B cell (primary cell): ENCODE data around the gene IRAK1. TPM values are rescaled to one million over a fixed set of nuclear protein-coding genes. Genes with fewer than 3 reads are reported as not detected.

Experiments
- ATAC-seq: fragments of 200-7000 bp; cut with Tn5 transposase; one replicate; pipeline ENCODE4 v1.10.0; 2021; ENCODE audit warnings: low read depth, mild to moderate bottlenecking, moderate number of reproducible peaks, moderate library complexity
- CTCF ChIA-PET: fragments of 350-600 bp; sonication (Branson Sonifier 250); formaldehyde crosslinking; loops from one replicate; lab custom pipeline; 2021; ENCODE audit warnings: antibody characterized with exemption, inconsistent platforms; lab: Charles Lee
- POLR2A ChIA-PET: fragments of 350-600 bp; sonication (Branson Sonifier 250); formaldehyde crosslinking; loops from one replicate; lab custom pipeline; 2021; ENCODE audit warnings: antibody characterized with exemption; lab: Charles Lee
- DNase-seq: peaks from one replicate; pipeline ENCODE4 v3.0.0; 2013
- H2AFZ ChIP-seq: 2 replicates; pipeline ENCODE4 v1.6.1; 2012; ENCODE audit warnings: mild to moderate bottlenecking, low read depth, low read length; ENCODE audit not compliant: insufficient read depth, poor library complexity, severe bottlenecking
- H3K27ac ChIP-seq, 2 donors: 1 replicate in 1 of 2; 2 replicates in 1 of 2; pipeline ENCODE4 v1.5.1; 2012 to 2013; ENCODE audit warnings: low read length in 2 of 2, mild to moderate bottlenecking in 2 of 2, moderate library complexity in 1 of 2
- H3K27me3 ChIP-seq, 4 experiments: fragments of 200-600 bp in 1 of 4; sonication (generic) in 1 of 4; replicated peaks in 1 of 4; 1 replicate in 2 of 4; 2 replicates in 2 of 4; pipeline versions ENCODE4 v1.6.1 to v1.7.0; 2013 to 2016; ENCODE audit warnings: low read length in 3 of 4, mild to moderate bottlenecking in 2 of 4, mixed read lengths in 1 of 4, moderate library complexity in 1 of 4; ENCODE audit not compliant: insufficient read depth in 4 of 4, control insufficient read depth in 3 of 4; ENCODE audit errors: control extremely low read depth in 1 of 4
- H3K36me3 ChIP-seq, 2 experiments: replicated peaks in 1 of 2; 1 replicate in 1 of 2; 2 replicates in 1 of 2; pipeline versions ENCODE4 v1.6.1 to v1.7.1; 2013; ENCODE audit warnings: low read length in 1 of 2; ENCODE audit not compliant: insufficient read depth in 2 of 2, control insufficient read depth in 1 of 2; ENCODE audit errors: control extremely low read depth in 1 of 2, extremely low read depth in 1 of 2
- H3K4me1 ChIP-seq, 2 donors: fragments of 200-600 bp in 1 of 2; sonication (generic) in 1 of 2; 1 replicate in 1 of 2; 2 replicates in 1 of 2; pipeline versions ENCODE4 v1.5.1 to v1.6.1; 2013 to 2017; ENCODE audit warnings: low read length in 2 of 2; ENCODE audit not compliant: control insufficient read depth in 2 of 2, insufficient read depth in 2 of 2
- H3K4me2 ChIP-seq: replicated peaks from 2 replicates; pipeline ENCODE3; 2012; ENCODE audit warnings: mild to moderate bottlenecking, low read depth, low read length; ENCODE audit not compliant: poor library complexity, severe bottlenecking
- H3K4me3 ChIP-seq, 5 experiments: fragments of 200-600 bp in 1 of 5; sonication (generic) in 1 of 5; 1 replicate in 3 of 5; 2 replicates in 2 of 5; pipeline versions ENCODE4 v1.5.1 to v1.7.0; 2011 to 2016; ENCODE audit warnings: low read length in 4 of 5, mild to moderate bottlenecking in 4 of 5, low read depth in 2 of 5, control low read depth in 1 of 5, moderate library complexity in 1 of 5; ENCODE audit not compliant: insufficient read depth in 1 of 5; ENCODE audit errors: control extremely low read depth in 1 of 5, extremely low read depth in 1 of 5
- H3K79me2 ChIP-seq: fragments of 200-600 bp; sonication (generic); one replicate; pipeline ENCODE4 v1.6.0; 2016; ENCODE audit warnings: low read length; ENCODE audit not compliant: control insufficient read depth, insufficient read depth
- H3K9ac ChIP-seq: fragments of 200-600 bp; sonication (generic); 2 replicates; pipeline ENCODE4 v1.6.1; 2017; ENCODE audit warnings: mild to moderate bottlenecking, low read length, moderate library complexity
- H3K9me3 ChIP-seq, 3 donors: one replicate each; pipeline versions ENCODE4 v1.6.1 to v1.7.1; 2013; ENCODE audit warnings: low read length in 2 of 3; ENCODE audit not compliant: control insufficient read depth in 2 of 3, insufficient read depth in 1 of 3; ENCODE audit errors: control extremely low read depth in 1 of 3
- H4K20me1 ChIP-seq: 2 replicates; pipeline ENCODE4 v1.6.0; 2012; ENCODE audit warnings: mild to moderate bottlenecking, low read length; ENCODE audit not compliant: insufficient read depth, control insufficient read depth, poor library complexity, severe bottlenecking
- H3K27ac Mint-ChIP-seq: one replicate; pipeline ENCODE4 v1.8.0; 2021; ENCODE audit warnings: mixed read lengths
- H3K27me3 Mint-ChIP-seq: one replicate; pipeline ENCODE4 v1.8.0; 2021; ENCODE audit warnings: mixed read lengths
- H3K4me1 Mint-ChIP-seq: one replicate; pipeline ENCODE4 v1.8.0; 2021; ENCODE audit warnings: mixed read lengths
- H3K4me3 Mint-ChIP-seq: one replicate; pipeline ENCODE4 v1.8.0; 2021; ENCODE audit warnings: mixed read lengths
- H3K9me3 Mint-ChIP-seq: one replicate; pipeline ENCODE4 v1.8.0; 2022; ENCODE audit warnings: mixed read lengths; ENCODE audit not compliant: insufficient read depth
- CTCF ChIP-seq: fragments of 200-600 bp; IDR thresholded peaks from one replicate; pipeline ENCODE4 v1.8.0; 2022; ENCODE audit warnings: antibody characterized with exemption, mild to moderate bottlenecking
- EZH2 ChIP-seq: IDR thresholded peaks from 2 replicates; pipeline ENCODE4 v1.6.1; 2012; ENCODE audit warnings: borderline replicate concordance, low read depth, mild to moderate bottlenecking, moderate library complexity, low read length; ENCODE audit not compliant: insufficient read depth, poor library complexity, severe bottlenecking
- WGBS: methylation state at CpG from one replicate; pipeline ENCODE4 v1.1.5; 2013; ENCODE audit warnings: missing lambda C conversion rate; ENCODE audit not compliant: insufficient coverage; 5-methylcytosine and 5-hydroxymethylcytosine counted together
- intact Hi-C: fragments of 100-400 bp; cut with micrococcal nuclease; formaldehyde crosslinking; loops from one replicate; pipeline ENCODE4 v1.10.0; 2022
- polyA plus RNA-seq: library from polyadenylated mRNA; depleted of rRNA; stranded (reverse); fragments of >200 nt; gene quantifications from 2 replicates; pipeline ENCODE4 v1.2.3, GENCODE V29; 2012
- total RNA-seq, 2 donors: library from RNA; stranded (reverse); fragments of 120-200 nt in 1 of 2; gene quantifications; 1 replicate in 1 of 2; 2 replicates in 1 of 2; pipeline versions ENCODE4 v1.2.3 to v1.2.4, GENCODE V29; 2013 to 2022

IRAK1 gene
- total and polyA plus RNA-seq, 2 donors (not counting 1 experiment from before 2014, with no cell fraction given) = 112 to 118 TPM

- Histone ChIP-seq H3K36me3 (peaks cover 0 to 10% of the 10 kb centered on the region in 2 experiments), H3K79me2 (peaks cover 71% of the 10 kb centered on the region), H3K27me3 (no peaks in the 10 kb centered on the region), H4K20me1 (peaks cover 56% of the 10 kb centered on the region), H3K4me1 (peaks cover 49 to 60% of the 10 kb centered on the region in 2 donors), H3K4me3 (peak overlapping the region in 4 of 5 experiments; percentile 97 to 99 (median 97)), H3K9me3 (no peaks in the 10 kb centered on the region), H3K4me2 (peak overlapping the region; percentile 70), H3K27ac (peak overlapping the region; percentile 46 to 49), H2AFZ (no peak overlapping the region), H3K9ac (peak overlapping the region; percentile 100)
- no peaks in the 10 kb centered on the region for H3K9me3 Mint-ChIP-seq
- no peaks in the 10 kb centered on the region for H3K27me3 Mint-ChIP-seq
- H3K4me1 Mint-ChIP-seq = peaks cover 46% of the 10 kb centered on the region
- ATAC-seq = no peak
- DNase-seq = peak; percentile 66
- ChIA-PET POLR2A (interaction anchor here (1.1 to 1.6 kb wide), 4 partner anchors 13 to 402 kb away, joined by 3 to 7 read pairs (median 5); no protein-coding TSS in a partner anchor), CTCF (interaction anchor here (0.7 to 4.0 kb wide), 13 partner anchors 13 to 558 kb away, joined by 3 to 27 read pairs (median 4); partner anchors contain the start of genes ARHGAP4 and IRAK1)
- 0% methylated on average over 7 of the region's 12 CpGs for WGBS
- TF ChIP-seq EZH2 (no peak), CTCF (no peak)
- peak overlapping the region; percentile 87 for H3K4me3 Mint-ChIP-seq
- H3K27ac Mint-ChIP-seq = peak overlapping the region; percentile 87
- intact Hi-C loops = loop anchor here (10.0 kb wide), 1 partner anchor 1024 kb away; no protein-coding TSS in a partner anchor
These were observed 51.0 kb downstream of the IRAK1 start for GRCh38 chrX:153968754-153969124.

- peak overlapping the region; percentile 3 to 46 for H3K27ac ChIP-seq
- DNase-seq (peak; percentile 10), ATAC-seq (no peak)
- 28% methylated on average over 3 of the region's 9 CpGs for WGBS
- peak overlapping the region; percentile 92 for H3K27ac Mint-ChIP-seq
- H3K9me3 Mint-ChIP-seq = no peaks in the 10 kb centered on the region
- peaks cover 0 to 15% of the 10 kb centered on the region in 2 experiments for H3K36me3 ChIP-seq
- peaks cover 41% of the 10 kb centered on the region for H3K4me1 Mint-ChIP-seq
- H4K20me1 ChIP-seq = peaks cover 60% of the 10 kb centered on the region
- TF ChIP-seq EZH2 = no peak
- no peak for TF ChIP-seq CTCF
- no peaks in the 10 kb centered on the region for H3K27me3 ChIP-seq
- no peaks in the 10 kb centered on the region for H3K27me3 Mint-ChIP-seq
- H3K79me2 ChIP-seq = peaks cover 73% of the 10 kb centered on the region
- H3K9ac ChIP-seq = peak overlapping the region; percentile 100
- no peaks in the 10 kb centered on the region for H3K9me3 ChIP-seq
- peak overlapping the region; percentile 70 for H3K4me2 ChIP-seq
- peak overlapping the region in 3 of 5 experiments; percentile 38 to 99 (median 97) for H3K4me3 ChIP-seq
- ChIA-PET POLR2A (interaction anchor here (1.1 to 1.6 kb wide), 4 partner anchors 13 to 403 kb away, joined by 3 to 7 read pairs (median 5); no protein-coding TSS in a partner anchor), CTCF (interaction anchor here (0.9 to 4.0 kb wide), 12 partner anchors 13 to 559 kb away, joined by 3 to 27 read pairs (median 4); partner anchors contain the start of genes ARHGAP4, IRAK1 and SLC6A8)
- peaks cover 44 to 55% of the 10 kb centered on the region in 2 donors for H3K4me1 ChIP-seq
- H3K4me3 Mint-ChIP-seq = peak overlapping the region; percentile 87
- no peak overlapping the region for H2AFZ ChIP-seq
- intact Hi-C loops = loop anchor here (10.0 kb wide), 1 partner anchor 1023 kb away; no protein-coding TSS in a partner anchor
These were observed 51.4 kb downstream of the IRAK1 start for GRCh38 chrX:153968255-153968654.
